Stimulated activated CD4-positive, alpha-beta T cell treated with anti-CD3 and anti-CD28 coated beads, Interleukin-4, amount 100 ng/mL, for 24 hours (primary cell): ENCODE data around the gene PHF3.

Experiments
- DNase-seq: peaks from one replicate; pipeline ENCODE4 v3.0.0-alpha.2; 2020

The PHF3 gene, protein sequence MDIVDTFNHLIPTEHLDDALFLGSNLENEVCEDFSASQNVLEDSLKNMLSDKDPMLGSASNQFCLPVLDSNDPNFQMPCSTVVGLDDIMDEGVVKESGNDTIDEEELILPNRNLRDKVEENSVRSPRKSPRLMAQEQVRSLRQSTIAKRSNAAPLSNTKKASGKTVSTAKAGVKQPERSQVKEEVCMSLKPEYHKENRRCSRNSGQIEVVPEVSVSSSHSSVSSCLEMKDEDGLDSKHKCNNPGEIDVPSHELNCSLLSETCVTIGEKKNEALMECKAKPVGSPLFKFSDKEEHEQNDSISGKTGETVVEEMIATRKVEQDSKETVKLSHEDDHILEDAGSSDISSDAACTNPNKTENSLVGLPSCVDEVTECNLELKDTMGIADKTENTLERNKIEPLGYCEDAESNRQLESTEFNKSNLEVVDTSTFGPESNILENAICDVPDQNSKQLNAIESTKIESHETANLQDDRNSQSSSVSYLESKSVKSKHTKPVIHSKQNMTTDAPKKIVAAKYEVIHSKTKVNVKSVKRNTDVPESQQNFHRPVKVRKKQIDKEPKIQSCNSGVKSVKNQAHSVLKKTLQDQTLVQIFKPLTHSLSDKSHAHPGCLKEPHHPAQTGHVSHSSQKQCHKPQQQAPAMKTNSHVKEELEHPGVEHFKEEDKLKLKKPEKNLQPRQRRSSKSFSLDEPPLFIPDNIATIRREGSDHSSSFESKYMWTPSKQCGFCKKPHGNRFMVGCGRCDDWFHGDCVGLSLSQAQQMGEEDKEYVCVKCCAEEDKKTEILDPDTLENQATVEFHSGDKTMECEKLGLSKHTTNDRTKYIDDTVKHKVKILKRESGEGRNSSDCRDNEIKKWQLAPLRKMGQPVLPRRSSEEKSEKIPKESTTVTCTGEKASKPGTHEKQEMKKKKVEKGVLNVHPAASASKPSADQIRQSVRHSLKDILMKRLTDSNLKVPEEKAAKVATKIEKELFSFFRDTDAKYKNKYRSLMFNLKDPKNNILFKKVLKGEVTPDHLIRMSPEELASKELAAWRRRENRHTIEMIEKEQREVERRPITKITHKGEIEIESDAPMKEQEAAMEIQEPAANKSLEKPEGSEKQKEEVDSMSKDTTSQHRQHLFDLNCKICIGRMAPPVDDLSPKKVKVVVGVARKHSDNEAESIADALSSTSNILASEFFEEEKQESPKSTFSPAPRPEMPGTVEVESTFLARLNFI (N-terminal part only)

DNA sequence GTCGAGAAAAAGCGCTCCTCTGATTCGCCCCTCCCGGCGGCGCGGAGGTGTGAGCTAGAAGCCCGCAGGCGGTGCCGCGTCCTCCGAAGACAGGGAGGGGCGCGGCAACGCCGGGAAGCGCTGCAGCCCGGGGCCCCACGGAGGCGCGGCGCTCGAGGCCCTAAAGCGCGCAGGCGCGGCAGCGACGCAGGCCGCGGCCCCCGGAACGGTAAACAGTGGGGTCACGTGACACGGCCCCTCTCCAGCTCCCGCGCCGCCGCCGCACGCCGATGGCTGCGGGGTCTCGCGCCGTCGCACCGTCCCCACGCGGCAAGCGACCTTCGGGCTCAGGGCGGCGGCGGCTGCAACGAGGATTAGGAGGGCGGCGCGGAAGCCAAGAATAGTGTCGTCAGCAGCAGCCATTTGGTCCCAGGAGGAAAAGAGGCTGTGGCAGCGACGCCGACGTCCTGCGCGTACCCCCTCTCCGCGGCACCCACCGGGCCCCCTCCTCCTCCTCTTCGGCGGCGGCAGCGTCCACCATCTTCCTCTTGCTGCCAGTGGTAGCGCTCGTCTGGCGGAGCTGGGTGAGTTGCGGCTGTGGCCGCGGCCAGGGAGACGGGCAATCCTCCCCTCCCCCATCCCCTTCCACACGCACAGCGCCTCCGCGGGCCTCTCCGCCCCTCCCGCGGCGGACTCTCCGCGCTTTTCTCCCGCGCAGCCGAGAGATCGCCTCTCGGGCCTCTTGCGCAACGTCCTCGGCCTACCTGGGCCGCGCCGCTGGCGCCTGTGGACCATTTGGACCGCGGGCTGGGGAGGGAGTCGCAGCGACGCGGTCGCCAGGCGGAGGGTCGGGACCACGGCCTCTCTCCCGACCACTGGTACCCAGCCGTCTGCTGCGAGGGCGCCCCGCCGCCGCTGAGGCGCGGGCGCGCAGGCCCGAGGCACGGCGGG is at the start of gene PHF3:
PHF3 (plus strand) TSS at position 215 of the 930 bp plus-strand sequence. CDS start 10,750 bp downstream, outside the sequence.
- DNase-seq = peak; percentile 90

DNA sequence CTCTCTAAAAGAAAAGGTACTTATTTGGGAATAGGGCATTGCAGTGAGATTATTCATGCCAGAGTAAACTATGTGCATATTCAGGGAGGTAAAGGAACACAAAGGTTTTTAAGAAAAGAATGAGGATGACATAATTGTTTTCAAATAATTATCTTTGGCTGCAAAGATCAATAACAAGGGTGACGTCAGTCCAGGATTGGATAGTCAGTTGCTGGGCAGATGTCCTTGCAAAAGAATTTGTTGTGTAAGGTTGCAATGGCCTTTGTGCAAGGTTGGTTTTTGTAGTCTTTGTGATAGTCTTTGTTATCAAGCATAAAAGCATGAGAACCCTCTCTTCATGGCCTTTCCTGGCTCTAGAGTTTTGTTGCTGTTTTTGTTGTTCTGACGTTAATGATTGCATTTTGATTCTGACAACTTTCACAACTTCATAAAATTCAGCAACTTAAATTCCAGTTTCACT is 45.6 kb upstream of the PHF3 start:
- no peak for DNase-seq

DNA sequence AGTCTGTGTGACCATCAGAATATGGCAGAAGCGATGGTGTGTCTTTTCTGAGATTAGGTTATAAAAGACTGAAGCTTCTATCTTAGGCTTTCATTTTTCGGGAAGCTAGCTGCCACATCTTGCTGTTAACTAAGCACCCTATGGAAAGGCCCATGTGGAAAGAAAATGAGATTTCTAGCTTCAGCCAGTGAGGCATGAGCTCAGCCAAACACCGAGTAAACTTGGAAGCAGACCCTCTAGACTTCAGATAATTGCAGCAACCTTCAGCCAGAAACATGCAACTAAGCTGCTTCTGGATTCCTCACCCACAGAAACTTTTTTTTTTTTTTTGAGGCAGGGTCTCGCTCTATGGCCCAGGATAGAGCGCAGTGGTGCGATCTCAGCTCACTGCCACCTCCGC is 42.7 kb upstream of the PHF3 start:
- no peak for DNase-seq

DNA sequence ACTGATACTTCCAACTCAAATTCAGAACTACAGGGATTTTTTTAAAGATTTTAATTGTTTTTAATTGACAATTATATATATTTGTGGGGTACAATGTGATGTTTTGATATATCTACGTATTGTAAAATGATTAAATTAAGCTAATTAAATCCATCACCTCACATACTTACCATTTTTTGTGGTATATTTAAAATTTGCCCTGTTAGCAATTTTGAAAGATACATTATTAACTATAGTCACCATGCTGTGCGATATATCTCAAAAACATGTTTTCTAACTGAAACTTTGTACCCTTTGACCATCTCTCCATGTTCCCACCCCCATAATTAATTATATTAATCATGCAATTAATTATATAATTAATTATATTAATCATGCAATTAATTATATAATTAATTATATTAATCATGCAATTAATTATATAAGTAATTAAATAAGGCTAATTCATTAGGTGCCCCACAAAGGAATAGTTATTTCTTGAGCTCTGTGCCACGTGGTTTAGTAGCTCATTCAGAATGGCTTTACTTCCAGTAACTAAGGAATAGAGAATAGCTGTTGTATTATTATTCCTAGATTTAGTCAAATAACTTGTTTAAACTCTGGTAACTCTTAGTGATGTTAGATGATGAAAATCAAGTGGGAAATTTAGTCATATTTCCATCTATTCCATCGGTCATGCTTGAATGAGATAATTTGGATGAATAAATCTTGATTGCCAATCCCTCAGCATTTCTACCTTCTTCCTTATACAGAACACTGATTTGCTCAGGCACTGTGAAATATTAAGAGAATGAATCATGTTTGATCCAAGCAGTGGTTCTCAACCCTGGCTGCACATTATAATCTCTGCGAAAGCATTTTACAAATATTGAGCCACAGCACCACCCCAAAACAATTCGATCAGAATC is 38.2 kb upstream of the PHF3 start:
- no peak for DNase-seq

DNA sequence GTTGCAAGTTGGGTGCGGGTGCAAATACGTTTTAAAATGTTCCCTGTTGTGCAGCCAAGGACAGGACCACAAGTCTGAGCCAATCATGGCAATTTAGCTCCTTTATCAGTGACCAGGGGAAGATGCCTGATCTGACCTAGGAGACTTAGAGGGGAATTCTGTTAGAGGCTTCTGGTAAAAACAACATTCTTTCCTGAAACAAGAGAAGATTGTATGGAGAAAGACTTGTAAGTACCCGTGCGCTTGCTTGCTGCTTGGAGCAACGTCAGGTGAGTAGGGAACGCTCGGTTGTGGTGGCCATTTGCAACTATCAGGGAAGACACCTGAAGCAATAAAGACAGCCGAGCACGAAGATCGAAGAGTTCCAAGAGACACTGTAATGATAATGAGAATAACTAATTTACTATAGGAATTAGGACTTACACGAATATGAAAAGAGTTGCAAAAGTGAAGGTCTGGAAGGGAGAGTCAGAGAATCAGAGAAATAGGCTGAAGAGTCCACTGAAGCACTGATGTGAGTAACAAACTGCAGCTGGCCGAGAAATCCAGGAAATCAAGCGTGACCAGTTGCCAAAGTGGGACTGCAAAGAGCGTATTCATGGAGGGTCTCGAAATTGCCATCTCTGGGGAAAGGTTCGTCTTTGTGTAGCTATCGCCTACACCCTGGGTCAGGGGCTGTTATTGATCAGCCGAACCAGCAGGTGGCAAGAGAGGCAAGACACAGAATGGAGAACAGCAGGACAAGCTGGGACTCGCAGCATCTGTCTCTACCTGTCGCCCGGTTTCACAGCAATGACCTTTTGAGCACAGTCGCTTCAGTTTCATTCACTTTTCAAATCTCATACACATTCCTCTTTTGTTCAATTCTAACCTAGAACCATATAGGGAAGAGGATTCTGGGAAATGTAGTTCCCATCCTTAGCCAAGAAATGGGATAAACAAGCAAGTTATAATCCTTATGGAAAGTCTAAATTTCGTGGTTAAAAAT is 37.3 kb upstream of the PHF3 start:
- DNase-seq = peak; percentile 78

DNA sequence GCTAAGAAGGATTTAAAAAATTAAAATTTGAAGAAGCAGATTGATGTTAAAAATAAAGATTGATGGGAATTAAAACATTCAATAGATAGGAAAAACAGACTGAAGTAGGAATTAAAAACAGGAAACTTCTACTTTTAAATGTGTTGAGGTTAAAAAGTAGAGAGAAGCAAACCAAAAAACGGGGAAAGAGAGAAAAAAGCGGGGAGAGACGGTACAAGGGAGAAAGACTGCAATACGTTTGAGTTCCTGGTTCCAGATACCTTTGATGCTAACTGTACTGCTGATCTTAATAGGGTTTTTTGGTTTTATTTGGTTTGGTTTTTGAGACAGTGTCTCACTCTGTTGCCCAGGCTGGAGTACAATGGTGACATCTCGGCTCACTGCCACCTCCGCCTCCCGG is 36.4 kb upstream of the PHF3 start:
- no peak for DNase-seq

DNA sequence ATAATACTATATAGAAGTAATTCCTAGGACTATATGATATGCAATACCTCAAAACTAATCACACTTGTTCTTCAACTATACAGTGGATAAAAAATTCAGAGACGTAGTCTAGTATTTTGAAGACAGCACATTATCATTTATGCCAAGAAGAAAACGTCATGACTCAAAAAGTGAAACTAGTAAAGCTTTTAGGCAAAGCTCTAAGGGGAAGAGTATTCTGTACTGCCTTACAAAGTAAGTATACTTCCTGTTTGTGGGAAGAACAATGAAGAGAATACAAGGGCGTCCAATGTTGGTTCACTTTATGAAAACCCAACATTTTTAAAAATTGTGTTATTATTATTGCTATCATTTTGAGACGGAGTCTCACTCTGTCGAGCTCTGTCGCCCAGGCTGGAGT is 35.5 kb upstream of the PHF3 start:
- no peak for DNase-seq

DNA sequence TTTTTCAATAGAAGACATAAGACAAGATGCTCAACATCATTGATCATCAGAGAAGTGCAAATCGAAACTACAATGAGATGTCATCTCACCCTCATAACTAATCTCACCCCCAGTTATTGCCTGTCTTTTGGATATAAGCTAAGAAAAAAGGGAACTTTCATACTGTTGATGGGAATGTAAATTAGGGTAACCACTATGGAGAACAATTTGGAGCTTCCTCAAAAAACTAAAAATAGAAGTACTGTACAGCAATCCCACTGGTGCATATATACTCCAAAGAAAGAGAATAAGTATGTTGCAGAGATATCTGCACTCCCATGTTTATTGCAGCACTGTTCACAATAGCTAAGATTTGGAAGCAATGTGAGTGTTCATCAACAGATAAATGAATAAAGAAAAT is 26.4 kb upstream of the PHF3 start:
- DNase-seq = no peak

DNA sequence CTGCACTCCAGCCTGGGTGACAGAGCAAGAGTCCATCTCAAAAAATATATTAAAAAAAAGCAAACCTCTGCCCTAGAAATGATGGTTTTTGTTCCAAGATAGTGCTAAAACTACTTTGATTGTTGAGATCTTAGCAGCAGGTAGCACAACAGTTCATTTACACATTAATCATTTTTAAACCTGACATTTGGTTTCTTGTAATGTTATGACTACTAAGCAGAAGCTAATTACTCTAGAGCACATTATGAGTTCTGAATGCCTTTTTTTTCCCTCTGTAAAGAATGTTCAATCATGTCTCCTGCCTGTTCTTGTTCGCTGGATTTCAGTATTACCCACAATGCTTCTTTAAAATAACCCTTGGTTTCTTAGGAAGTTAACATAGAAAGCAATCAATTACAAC is 24.7 kb upstream of the PHF3 start:
- no peak for DNase-seq

DNA sequence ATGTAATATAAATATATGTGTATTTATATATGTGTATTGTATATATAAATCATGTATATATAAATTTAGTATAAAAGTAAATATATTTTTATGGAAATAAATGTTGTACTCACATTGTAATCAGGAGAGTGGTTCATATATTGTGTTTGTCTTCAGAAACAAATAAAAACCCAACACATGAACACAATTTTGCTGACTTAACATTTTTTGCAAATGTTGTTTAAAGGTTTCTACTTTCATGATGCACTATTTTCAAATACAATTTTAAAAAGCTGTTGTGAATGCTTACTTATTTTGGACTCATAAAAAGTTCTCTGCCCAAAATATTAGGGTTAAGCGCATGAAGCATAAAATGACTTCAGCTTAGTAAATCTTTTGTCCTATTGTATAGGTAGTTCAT is 24.0 kb upstream of the PHF3 start:
- DNase-seq = no peak

DNA sequence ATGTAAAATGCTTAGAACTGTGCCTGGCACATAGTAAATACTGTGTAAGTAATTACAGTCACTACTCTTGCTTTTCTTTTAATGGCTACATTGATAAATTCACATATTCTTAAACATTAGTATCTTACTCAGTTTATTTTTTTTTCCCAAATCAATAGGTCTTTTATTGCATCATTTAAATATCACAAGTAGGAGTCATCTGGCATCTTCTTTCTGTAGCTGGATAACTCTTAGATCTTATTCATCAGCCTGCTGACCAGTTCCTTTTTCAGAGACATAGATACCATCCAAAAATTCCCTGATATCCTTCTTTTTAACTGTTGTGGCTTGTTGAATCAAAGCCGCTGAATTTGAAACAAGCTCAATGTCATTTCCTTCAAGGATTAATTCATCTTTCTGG is 20.0 kb upstream of the PHF3 start:
- DNase-seq = no peak

DNA sequence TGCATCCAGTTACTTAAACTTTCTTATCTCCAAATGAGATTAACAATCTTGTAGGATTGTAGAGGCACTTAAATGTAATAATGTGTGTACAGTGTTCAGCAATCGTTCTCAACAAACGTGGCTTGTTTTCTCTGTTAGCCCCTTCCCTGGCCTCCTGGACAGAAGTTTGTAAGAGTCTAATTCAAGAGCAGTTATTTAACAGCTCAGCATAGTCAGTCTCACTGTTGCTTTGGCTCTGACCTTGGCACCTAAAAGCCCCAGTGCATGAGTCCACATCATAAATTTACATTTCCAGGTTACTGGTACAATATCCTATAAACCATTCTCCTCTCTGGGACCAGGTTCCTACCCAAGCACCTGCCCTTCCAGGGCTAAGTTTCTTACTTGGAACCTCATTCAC is 11.5 kb upstream of the PHF3 start:
- no peak for DNase-seq

DNA sequence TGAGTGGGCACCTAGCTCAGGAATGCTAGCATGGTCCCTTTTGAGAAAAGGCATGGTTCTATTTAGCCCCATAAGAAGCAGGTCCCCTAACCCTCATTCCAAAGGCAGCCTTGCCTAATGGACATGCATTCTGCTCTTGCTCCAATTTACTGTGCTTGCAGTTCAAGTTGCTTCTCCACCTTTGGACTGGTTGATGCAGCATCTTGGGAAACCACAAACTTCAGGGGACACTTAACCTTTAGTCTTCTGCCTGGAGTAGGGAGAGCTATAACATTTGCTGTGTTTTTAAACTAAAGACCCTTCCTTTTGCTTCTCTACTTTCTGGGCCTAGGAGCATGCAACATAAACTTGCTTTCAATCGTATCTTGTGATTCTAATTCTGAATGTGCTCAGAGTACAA is 5.1 kb upstream of the PHF3 start:
- DNase-seq = no peak

DNA sequence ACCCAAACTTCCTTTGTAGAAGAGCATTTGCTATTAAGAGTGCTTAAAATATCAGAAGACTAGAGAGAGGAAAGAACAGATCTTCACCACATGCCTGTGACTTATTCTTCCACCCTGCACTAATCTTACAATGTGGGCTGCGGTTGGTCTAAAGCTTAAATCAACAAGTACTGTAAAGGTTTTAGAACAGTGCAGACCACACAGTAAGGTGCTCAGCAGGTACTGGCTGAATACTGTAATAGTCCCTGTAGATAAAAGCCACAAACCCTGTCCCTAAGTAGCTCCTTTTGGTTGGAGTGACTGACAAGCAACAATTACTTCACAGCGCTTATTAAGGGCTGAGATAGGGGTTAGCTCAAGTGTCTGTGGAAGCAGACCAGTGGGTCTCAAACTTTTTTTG is 972 bp upstream of the PHF3 start:
- no peak for DNase-seq

DNA sequence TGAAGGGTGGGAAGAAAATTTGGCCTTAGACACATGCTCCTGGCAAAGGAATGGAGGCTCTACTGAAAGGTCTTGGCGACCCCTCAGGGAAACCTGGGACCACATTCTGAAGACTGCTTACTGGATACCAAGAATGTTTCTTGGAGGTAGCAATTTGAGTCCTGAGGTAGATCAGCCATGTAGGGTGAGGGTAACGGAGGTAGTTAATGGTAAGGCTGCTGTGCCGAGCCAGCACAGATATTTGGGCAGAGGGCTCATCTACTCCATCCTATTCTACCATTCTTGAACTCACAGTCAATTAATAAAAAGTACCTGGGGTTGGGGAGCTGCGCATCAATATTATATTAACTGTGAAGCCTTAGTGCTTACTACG is 401 bp upstream of the PHF3 start:
- DNase-seq = no peak

DNA sequence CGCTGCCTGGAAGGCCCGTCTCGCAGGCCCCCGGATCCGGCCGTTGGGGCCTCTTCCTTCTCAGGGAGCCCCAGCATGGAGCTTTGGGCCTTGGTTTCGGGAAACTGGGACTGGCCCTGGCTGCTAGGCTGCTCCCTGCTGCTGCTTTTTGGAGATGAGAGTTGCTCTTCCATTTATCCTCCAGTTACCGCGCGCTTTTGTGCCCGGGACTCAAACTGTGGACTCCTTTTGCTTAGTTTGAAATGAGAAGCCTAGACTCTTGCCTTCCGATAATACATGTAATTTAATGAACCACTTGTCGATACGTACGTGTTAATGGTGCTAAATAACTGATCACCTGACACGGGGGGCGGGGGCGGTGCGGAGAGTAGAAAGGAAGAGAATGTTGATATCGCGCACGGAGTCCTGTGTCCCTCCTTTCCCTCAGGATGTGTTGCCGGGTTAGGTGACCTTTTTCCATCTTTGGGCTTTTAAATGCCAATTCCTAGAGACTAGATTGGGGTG is 968 bp downstream of the PHF3 start:
- DNase-seq = peak; percentile 69

DNA sequence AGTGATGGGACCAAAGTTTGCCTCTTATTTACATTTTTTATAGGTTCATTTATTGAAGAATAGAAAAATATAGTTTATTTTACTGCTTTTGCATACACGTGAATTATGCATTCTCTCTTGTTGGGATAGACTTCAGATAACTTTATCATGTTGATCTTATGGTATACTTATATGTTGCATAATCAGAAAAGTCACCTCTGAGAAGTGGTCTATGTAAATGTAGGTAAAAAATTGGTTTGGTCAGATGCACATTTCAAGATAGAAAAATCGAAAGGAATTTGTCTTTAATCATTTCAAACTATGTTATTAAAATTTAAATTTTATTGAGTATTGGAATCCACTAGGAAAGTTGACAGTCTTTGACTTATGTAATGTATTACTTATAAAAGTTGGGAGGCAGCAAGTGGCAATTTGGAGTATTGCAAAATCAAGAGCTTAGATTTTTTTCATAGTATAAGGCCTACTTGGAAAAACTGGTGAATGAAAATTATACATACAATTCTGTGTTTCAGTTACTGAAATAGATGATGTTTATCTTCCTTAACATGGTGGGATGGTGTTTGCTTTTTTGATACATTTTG is 2.4 kb downstream of the PHF3 start:
- DNase-seq = no peak

DNA sequence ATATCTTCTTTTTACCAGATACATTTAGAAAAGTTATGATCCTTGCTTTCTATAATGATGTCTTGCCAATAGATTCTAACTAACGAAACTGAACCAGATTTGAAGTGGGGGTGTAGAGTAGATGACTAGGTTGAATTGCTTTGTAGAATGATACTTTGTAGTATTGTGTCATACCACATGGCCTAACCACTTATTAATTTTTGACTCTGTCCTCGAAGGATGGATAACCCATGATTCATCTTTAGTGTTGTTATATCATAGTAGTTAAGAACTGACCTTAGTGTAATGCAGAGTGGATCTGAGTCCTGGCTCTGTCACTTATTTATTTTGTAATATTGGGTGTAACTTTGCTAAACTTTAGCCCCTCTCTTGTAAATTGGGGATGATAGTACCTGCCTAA is 4.5 kb downstream of the PHF3 start:
- no peak for DNase-seq

DNA sequence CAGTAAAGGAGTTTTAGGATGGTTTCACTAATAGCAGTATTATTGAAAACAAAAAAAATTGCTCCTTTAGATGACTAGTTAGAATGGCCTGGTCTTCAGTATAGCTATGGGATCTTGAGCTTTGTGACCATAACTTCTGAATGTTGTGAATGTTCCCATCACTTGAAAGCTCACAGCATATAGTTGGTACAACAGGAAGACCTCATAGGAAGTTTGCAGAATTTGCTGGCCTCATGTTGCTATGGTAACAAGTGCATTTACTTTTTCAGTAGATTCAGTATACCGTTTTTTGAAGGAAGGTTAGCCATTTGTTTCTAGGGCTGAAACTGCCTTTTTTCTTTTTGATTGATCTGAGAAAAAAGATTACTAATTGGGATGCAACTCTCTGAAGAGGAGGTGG is 8.3 kb downstream of the PHF3 start:
- no peak for DNase-seq
